HG03139 (cell line): ENCODE data around the gene TFB1M.

ENCODE experiments used
- ATAC-seq: cut with Tn5 transposase; IDR thresholded peaks from one replicate; pipeline ENCODE4 v1.9.1; 2021; ENCODE audit not compliant: unreplicated experiment

TFB1M gene

GRCh38 chr6:155212616-155213380 is 101.5 kb downstream of the TFB1M start:
- no peak for ATAC-seq

GRCh38 chr6:155212106-155212505 is 102.2 kb downstream of the TFB1M start:
- ATAC-seq: no peak

DNA sequence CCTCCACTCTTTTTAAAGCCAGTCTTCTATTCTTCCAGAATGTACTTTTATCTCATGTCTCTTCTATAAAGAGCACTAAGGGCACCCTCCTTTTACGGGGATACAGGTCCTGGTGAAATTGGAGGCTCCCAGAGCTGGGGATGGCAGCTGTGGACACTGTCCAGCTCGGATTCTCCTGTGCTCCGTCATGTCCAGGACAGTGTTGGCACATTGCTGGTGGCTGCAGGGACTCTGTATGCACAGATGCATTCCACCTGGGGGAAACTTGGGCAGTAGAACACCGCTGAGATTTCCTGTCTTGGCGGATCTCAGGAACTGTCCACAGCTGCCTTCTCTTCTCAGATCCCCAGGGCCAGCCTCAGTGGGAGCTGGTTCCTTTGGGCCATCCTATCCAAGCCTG is 107.1 kb downstream of the TFB1M start:
- no peak for ATAC-seq
